ENCODE results near the gene PNKD.
"Not testable (repeated sequence)": the region's sequence is repeated elsewhere in the genome, so short reads cannot be mapped to it uniquely, and the experiment has no call there.

PNKD gene

GRCh38 chr2:218293715-218294429 lies 23.6 kb downstream of the PNKD start:
- no peak for DNase-seq

GRCh38 chr2:218294430-218295022 lies 24.2 kb downstream of the PNKD start:
- no peak for DNase-seq

- no peak for DNase-seq
Observed at GRCh38 chr2:218295029-218295428, 24.7 kb downstream of the PNKD start.

GRCh38 chr2:218296200-218296599 lies 25.9 kb downstream of the PNKD start:
- DNase-seq = no peak

- no peak for DNase-seq
Observed at GRCh38 chr2:218296847-218297246, 26.5 kb downstream of the PNKD start.

GRCh38 chr2:218298314-218298875 lies 28.1 kb downstream of the PNKD start:
- DNase-seq = no peak

- no peak for DNase-seq
Observed at GRCh38 chr2:218300141-218300540, 29.8 kb downstream of the PNKD start.

GRCh38 chr2:218301176-218301819 lies 31.0 kb downstream of the PNKD start:
- DNase-seq = peak; percentile 82

- no peak for DNase-seq
Observed at GRCh38 chr2:218305383-218305782, 35.1 kb downstream of the PNKD start.

- no peak for DNase-seq
Observed at GRCh38 chr2:218306184-218306920, 36.0 kb downstream of the PNKD start.

GRCh38 chr2:218307415-218308090 lies 37.2 kb downstream of the PNKD start:
- DNase-seq = no peak

- DNase-seq = no peak
Observed at GRCh38 chr2:218310853-218311540, 40.7 kb downstream of the PNKD start.

GRCh38 chr2:218311541-218312266 lies 41.4 kb downstream of the PNKD start:
- DNase-seq = not testable (repeated sequence)

- DNase-seq = no peak
Observed at GRCh38 chr2:218312267-218312756, 42.0 kb downstream of the PNKD start.

- no peak for DNase-seq
Observed at GRCh38 chr2:218313356-218313755, 43.0 kb downstream of the PNKD start.

GRCh38 chr2:218314764-218315163 lies 44.4 kb downstream of the PNKD start:
- DNase-seq = not testable (repeated sequence)

GRCh38 chr2:218315397-218315796 lies 45.1 kb downstream of the PNKD start:
- DNase-seq = no peak

- DNase-seq = no peak
Observed at GRCh38 chr2:218317303-218317630, 46.9 kb downstream of the PNKD start.

- no peak for DNase-seq
Observed at GRCh38 chr2:218317835-218318234, 47.5 kb downstream of the PNKD start.

- DNase-seq = no peak
Observed at GRCh38 chr2:218318241-218318640, 47.9 kb downstream of the PNKD start.

GRCh38 chr2:218319813-218320365 lies 49.6 kb downstream of the PNKD start:
- DNase-seq = peak; percentile 20
